Adrenal gland (tissue), 5 donors: ENCODE measurements around the gene RAD21L1.

Source experiments
- CTCF ChIP-seq, 6 experiments: fragments of 450-650 bp in 4 of 6; fragments of 200-600 bp in 2 of 6; sonication (generic) in 1 of 6; IDR thresholded peaks; 1 replicate in 5 of 6; 2 replicates in 1 of 6; pipeline versions ENCODE4 v1.5.1 to v1.8.0; 2016 to 2021; ENCODE audit warnings: antibody characterized with exemption in 6 of 6, mild to moderate bottlenecking in 2 of 6, moderate library complexity in 1 of 6
- POLR2A ChIP-seq, 2 donors: fragments of 450-650 bp; IDR thresholded peaks; one replicate each; pipeline ENCODE4 v1.6.1; 2017; ENCODE audit warnings: antibody characterized with exemption in 2 of 2, mild to moderate bottlenecking in 2 of 2, moderate library complexity in 1 of 2
- donor health status: DM: no; HTN: no; CAD: no.

GRCh38 chr20:1191299-1191698 lies 34.5 kb upstream of the RAD21L1 start:
- TF ChIP-seq CTCF (IDR thresholded peaks at IDR 0.05): no peak
- TF ChIP-seq POLR2A (IDR thresholded peaks at IDR 0.05): no peak
